GM21515 (cell line): ENCODE results near the gene ZNF710.
A peak's percentile ranks its signal among the peaks of the same experiment; 100 is the strongest.

Experiments used
- ATAC-seq: cut with Tn5 transposase; IDR thresholded peaks from one replicate; pipeline ENCODE4 v1.9.1; 2021; ENCODE audit not compliant: unreplicated experiment

Gene ZNF710

GRCh38 chr15:90016721-90017120 lies 15.6 kb downstream of the ZNF710 start:
- no peak for ATAC-seq

GRCh38 chr15:90018216-90018831 lies 17.2 kb downstream of the ZNF710 start:
- no peak for ATAC-seq

- ATAC-seq = no peak
Observed at GRCh38 chr15:90019611-90020010, 18.5 kb downstream of the ZNF710 start.

GRCh38 chr15:90020021-90020735 lies 19.1 kb downstream of the ZNF710 start:
- ATAC-seq = no peak

GRCh38 chr15:90020936-90021507 lies 19.9 kb downstream of the ZNF710 start:
- ATAC-seq = no peak

GRCh38 chr15:90022345-90022744 lies 21.2 kb downstream of the ZNF710 start:
- no peak for ATAC-seq

GRCh38 chr15:90022905-90023700 lies 22.0 kb downstream of the ZNF710 start:
- no peak for ATAC-seq

- no peak for ATAC-seq
Observed at GRCh38 chr15:90024406-90024805, 23.3 kb downstream of the ZNF710 start.

GRCh38 chr15:90025489-90026033 lies 24.4 kb downstream of the ZNF710 start:
- ATAC-seq = no peak

- ATAC-seq = no peak
Observed at GRCh38 chr15:90028376-90028944, 27.3 kb downstream of the ZNF710 start.

- no peak for ATAC-seq
Observed at GRCh38 chr15:90029024-90029423, 27.9 kb downstream of the ZNF710 start.

GRCh38 chr15:90030376-90030775 lies 29.3 kb downstream of the ZNF710 start:
- no peak for ATAC-seq

GRCh38 chr15:90031231-90031791 lies 30.2 kb downstream of the ZNF710 start:
- ATAC-seq = peak; percentile 89

- ATAC-seq = no peak
Observed at GRCh38 chr15:90033006-90033405, 31.9 kb downstream of the ZNF710 start.

- ATAC-seq = no peak
Observed at GRCh38 chr15:90033448-90033847, 32.3 kb downstream of the ZNF710 start.

GRCh38 chr15:90035095-90035839 lies 34.1 kb downstream of the ZNF710 start:
- ATAC-seq = no peak

GRCh38 chr15:90035840-90036230 lies 34.7 kb downstream of the ZNF710 start:
- no peak for ATAC-seq

- ATAC-seq = no peak
Observed at GRCh38 chr15:90036343-90036742, 35.2 kb downstream of the ZNF710 start.

- no peak for ATAC-seq
Observed at GRCh38 chr15:90036806-90037510, 35.8 kb downstream of the ZNF710 start.
